ENCODE results near the gene SURF4.
"Not testable (repeated sequence)": the region's sequence is repeated elsewhere in the genome, so short reads cannot be mapped to it uniquely, and the experiment has no call there.

Gene SURF4

GRCh38 chr9:133351526-133351907 is 24.3 kb downstream of the SURF4 start:
- DNase-seq, result no peak

- DNase-seq, result no peak
Observed at GRCh38 chr9:133349965-133350616, 25.8 kb downstream of the SURF4 start.

GRCh38 chr9:133348718-133349573 is 26.9 kb downstream of the SURF4 start:
- no peak for DNase-seq

- peak; percentile 89 for DNase-seq
Observed at GRCh38 chr9:133347985-133348717, 27.7 kb downstream of the SURF4 start, which contains the start of the genes MED22 and RPL7A. MED22 (minus strand) TSS chr9:133348131; CDS start chr9:133346662, 1,469 bp downstream. RPL7A (plus strand) TSS chr9:133348218; CDS start chr9:133348244, 26 bp downstream.

- no peak for DNase-seq
Observed at GRCh38 chr9:133347515-133347984, 28.3 kb downstream of the SURF4 start.

GRCh38 chr9:133346021-133346785 is 29.7 kb downstream of the SURF4 start:
- no peak for DNase-seq

GRCh38 chr9:133345596-133345995 is 30.3 kb downstream of the SURF4 start:
- DNase-seq, result no peak

- no peak for DNase-seq
Observed at GRCh38 chr9:133344979-133345378, 30.9 kb downstream of the SURF4 start.

- DNase-seq, result no peak
Observed at GRCh38 chr9:133344071-133344470, 31.8 kb downstream of the SURF4 start.

- DNase-seq, result no peak
Observed at GRCh38 chr9:133342570-133342969, 33.3 kb downstream of the SURF4 start.

- DNase-seq, result no peak
Observed at GRCh38 chr9:133342069-133342406, 33.8 kb downstream of the SURF4 start.

- no peak for DNase-seq
Observed at GRCh38 chr9:133341369-133342068, 34.3 kb downstream of the SURF4 start.

- DNase-seq, result no peak
Observed at GRCh38 chr9:133340916-133341315, 34.9 kb downstream of the SURF4 start.

GRCh38 chr9:133340256-133340655 is 35.6 kb downstream of the SURF4 start:
- DNase-seq, result no peak

GRCh38 chr9:133339641-133340040 is 36.2 kb downstream of the SURF4 start:
- DNase-seq, result no peak

- peak; percentile 73 for DNase-seq
Observed at GRCh38 chr9:133335924-133336811, 39.7 kb downstream of the SURF4 start, which contains the start of gene SURF6. SURF6 (minus strand) TSS chr9:133336188; CDS start chr9:133336132, 56 bp downstream.

GRCh38 chr9:133334888-133335287 is 41.0 kb downstream of the SURF4 start:
- not testable (repeated sequence) for DNase-seq

- no peak for DNase-seq
Observed at GRCh38 chr9:133334161-133334560, 41.7 kb downstream of the SURF4 start.

- DNase-seq, result no peak
Observed at GRCh38 chr9:133333566-133333965, 42.3 kb downstream of the SURF4 start.

- no peak for DNase-seq
Observed at GRCh38 chr9:133333011-133333410, 42.8 kb downstream of the SURF4 start.

GRCh38 chr9:133332381-133332730 is 43.5 kb downstream of the SURF4 start:
- DNase-seq, result no peak

All from NCI-H1417 treated with DMSO at 0.1 percent for 48 hours (cell line).